HUES64 (cell line): ENCODE data around the gene MUC15.

Experiments used
- H3K27ac ChIP-seq: 2 replicates; pipeline ENCODE4 v1.7.0; 2013; ENCODE audit warnings: low read depth, low read length, inconsistent platforms
- H3K27me3 ChIP-seq: 2 replicates; pipeline ENCODE4 v1.6.1; 2013; ENCODE audit warnings: mild to moderate bottlenecking, low read length; ENCODE audit not compliant: insufficient read depth
- H3K36me3 ChIP-seq: 2 replicates; pipeline ENCODE4 v1.6.1; 2013; ENCODE audit warnings: mild to moderate bottlenecking, low read length; ENCODE audit not compliant: insufficient read depth
- H3K4me1 ChIP-seq: 2 replicates; pipeline ENCODE4 v1.6.1; 2013; ENCODE audit warnings: mild to moderate bottlenecking, low read length, moderate library complexity; ENCODE audit not compliant: insufficient read depth
- H3K4me3 ChIP-seq: 2 replicates; pipeline ENCODE4 v1.5.1; 2013; ENCODE audit warnings: mild to moderate bottlenecking, low read length, moderate library complexity
- H3K9ac ChIP-seq: 2 replicates; pipeline ENCODE4 v1.6.1; 2013; ENCODE audit warnings: mild to moderate bottlenecking, low read depth, low read length
- H3K9me3 ChIP-seq: 2 replicates; pipeline ENCODE4 v1.6.1; 2013; ENCODE audit warnings: low read depth, low read length; ENCODE audit not compliant: insufficient read depth
- WGBS: fragments of 150-250, 120-280 bp; methylation state at CpG from one replicate; pipeline ENCODE4 v1.1.7; 2013; ENCODE audit warnings: missing lambda C conversion rate; 5-methylcytosine and 5-hydroxymethylcytosine counted together

MUC15 gene

DNA sequence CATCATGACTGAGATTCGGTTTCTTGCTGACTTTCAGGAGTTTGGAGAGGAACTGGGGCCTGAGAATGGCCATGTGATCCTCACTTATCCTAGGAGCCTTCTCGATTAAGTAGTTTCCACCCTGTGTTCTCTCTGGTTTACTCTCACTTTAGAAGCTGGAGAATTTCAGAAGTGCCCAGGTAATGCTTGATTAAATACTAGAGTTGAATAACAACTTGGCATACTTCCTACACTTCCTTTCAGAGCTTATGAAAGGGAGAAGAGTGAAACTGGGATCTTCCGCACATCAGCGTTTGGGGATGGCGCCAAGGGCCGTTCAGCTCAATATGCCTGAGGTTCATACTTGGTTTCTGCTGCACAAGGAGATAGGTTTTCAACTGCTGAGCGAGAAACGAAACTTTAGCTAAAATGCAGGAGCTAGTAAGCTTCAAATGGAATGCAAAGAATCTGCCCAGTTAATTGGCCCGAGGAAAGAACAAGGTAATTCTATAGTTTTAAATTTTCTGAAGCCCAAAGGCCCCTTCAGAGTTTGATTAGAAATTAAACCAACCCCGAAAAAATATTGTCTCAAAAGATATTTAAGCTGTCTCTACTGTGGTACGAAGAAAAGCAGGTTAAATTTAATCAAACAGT, 823 bp upstream of the MUC15 start:
- peak overlapping the region; percentile 15; the same call in 1 of the 2 replicates for H3K27ac ChIP-seq
- H3K36me3 ChIP-seq = no peaks in the 10 kb centered on the region
- no peaks in the 10 kb centered on the region for H3K27me3 ChIP-seq
- 89% methylated on average over 11 of the region's 11 CpGs for WGBS
- H3K9ac ChIP-seq = no peak overlapping the region
- no peaks in the 10 kb centered on the region for H3K9me3 ChIP-seq
- peaks cover 19% of the 10 kb centered on the region for H3K4me1 ChIP-seq
- no peak overlapping the region for H3K4me3 ChIP-seq

DNA sequence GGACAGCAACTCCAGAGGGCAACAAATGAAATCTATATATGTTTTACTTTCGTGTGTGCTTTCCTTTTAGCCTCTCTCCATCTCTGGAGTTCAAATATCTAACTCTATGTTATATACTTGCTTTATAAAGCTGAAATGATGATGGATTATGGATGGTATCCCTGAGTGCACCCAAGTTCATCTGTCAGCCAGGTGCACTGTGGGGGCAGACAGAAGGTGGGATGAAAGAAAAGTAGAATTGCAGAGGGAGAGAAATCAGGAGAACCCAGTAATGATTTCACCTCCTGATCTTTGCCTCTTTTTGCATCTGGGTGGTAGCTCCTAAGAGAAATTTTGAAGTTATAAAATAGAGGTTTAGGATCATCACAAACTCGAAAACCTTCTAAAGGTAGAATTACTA, 2.4 kb downstream of the MUC15 start:
- Histone ChIP-seq H3K9me3 (no peaks in the 10 kb centered on the region), H3K4me1 (peaks cover 19% of the 10 kb centered on the region), H3K4me3 (no peak overlapping the region), H3K27me3 (no peaks in the 10 kb centered on the region), H3K36me3 (no peaks in the 10 kb centered on the region), H3K27ac (no peak overlapping the region), H3K9ac (no peak overlapping the region)
- WGBS = 75% methylated on average over 2 of the region's 2 CpGs

DNA sequence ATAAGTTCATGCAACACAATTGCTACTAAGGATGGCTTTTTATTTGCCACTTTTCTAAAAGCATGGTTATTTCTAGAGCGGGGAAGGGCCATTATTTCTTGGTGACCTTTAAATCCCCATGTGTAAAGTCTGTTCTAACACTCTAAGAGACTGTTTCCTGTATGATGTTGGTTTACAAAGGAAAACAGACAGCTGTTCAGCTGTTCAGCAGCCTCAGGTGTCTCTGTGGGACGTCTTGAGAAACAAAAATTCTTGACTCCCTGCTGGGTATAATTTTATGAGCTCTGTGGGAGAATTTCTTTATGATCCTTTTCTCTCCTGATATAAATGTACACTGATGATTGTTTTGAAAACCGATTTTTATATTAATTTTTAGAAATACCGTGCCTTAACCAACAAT, 13.9 kb downstream of the MUC15 start:
- 89% methylated on average over 2 of the region's 4 CpGs for WGBS
- H3K9me3 ChIP-seq = no peaks in the 10 kb centered on the region
- no peak overlapping the region for H3K27ac ChIP-seq
- no peaks in the 10 kb centered on the region for H3K27me3 ChIP-seq
- H3K4me3 ChIP-seq = no peak overlapping the region
- H3K4me1 ChIP-seq = no peaks in the 10 kb centered on the region
- no peaks in the 10 kb centered on the region for H3K36me3 ChIP-seq
- no peak overlapping the region for H3K9ac ChIP-seq

DNA sequence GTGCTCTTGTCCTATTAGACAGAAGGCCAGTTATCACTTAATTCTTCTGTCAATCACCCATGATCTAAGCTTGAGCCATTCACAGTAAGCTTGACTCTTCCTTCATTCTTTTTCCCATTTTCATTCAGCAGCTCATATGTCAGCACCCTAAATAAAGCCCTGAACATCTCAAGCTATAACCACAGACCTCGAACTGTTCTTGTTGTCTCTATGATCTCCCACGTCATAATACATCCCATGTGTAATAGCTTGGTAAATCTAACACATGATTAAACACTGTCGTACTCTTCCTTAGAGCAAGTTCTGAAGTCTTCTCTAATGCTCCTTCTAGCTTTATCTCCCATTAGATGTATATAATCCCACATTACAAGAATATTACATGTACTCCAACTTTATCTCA, 14.4 kb downstream of the MUC15 start:
- Histone ChIP-seq H3K27ac (no peak overlapping the region), H3K27me3 (no peaks in the 10 kb centered on the region), H3K36me3 (no peaks in the 10 kb centered on the region), H3K4me1 (no peaks in the 10 kb centered on the region), H3K9me3 (no peaks in the 10 kb centered on the region), H3K9ac (no peak overlapping the region), H3K4me3 (no peak overlapping the region)
- 63% methylated on average over 3 of the region's 3 CpGs for WGBS

DNA sequence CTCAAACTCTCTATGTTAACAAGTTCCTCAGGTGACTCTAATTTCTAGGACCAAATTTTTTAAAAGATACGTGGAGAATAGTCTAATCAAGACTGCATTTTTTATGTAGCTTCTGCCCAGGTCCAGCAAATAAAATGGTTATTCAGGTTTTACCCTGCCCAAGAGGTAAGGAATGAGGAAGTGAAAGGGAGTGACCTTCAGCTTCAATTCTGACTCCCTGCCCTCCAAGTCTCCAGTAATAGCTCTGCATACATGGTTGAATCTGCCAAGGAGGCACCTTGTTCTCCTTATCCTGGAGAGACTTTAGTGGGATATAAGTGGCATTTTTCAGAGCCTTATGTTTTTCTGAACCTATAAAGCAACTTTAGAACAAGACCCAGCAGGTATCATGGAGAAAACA, 15.5 kb downstream of the MUC15 start:
- Histone ChIP-seq H3K4me1 (no peaks in the 10 kb centered on the region), H3K27me3 (no peaks in the 10 kb centered on the region), H3K27ac (no peak overlapping the region), H3K36me3 (no peaks in the 10 kb centered on the region), H3K9me3 (no peaks in the 10 kb centered on the region), H3K4me3 (no peak overlapping the region), H3K9ac (no peak overlapping the region)
- 88% methylated on average over 1 of the region's 1 CpG for WGBS

- Histone ChIP-seq H3K4me3 (no peak overlapping the region), H3K36me3 (no peaks in the 10 kb centered on the region), H3K4me1 (no peaks in the 10 kb centered on the region), H3K9ac (no peak overlapping the region), H3K27me3 (no peaks in the 10 kb centered on the region), H3K9me3 (no peaks in the 10 kb centered on the region), H3K27ac (no peak overlapping the region)
- WGBS = 86% methylated on average over 5 of the region's 5 CpGs
Measured at GRCh38 chr11:26554455-26554854, 17.6 kb downstream of the MUC15 start.

GRCh38 chr11:26553182-26553581, 18.9 kb downstream of the MUC15 start:
- Histone ChIP-seq H3K9me3 (no peaks in the 10 kb centered on the region), H3K4me1 (no peaks in the 10 kb centered on the region), H3K9ac (no peak overlapping the region), H3K27me3 (no peaks in the 10 kb centered on the region), H3K4me3 (no peak overlapping the region), H3K27ac (no peak overlapping the region), H3K36me3 (no peaks in the 10 kb centered on the region)
- 27% methylated on average over 1 of the region's 2 CpGs for WGBS

- WGBS = no CpG with 5 or more reads among the region's 1 CpG
- Histone ChIP-seq H3K4me1 (no peaks in the 10 kb centered on the region), H3K27me3 (no peaks in the 10 kb centered on the region), H3K9me3 (no peaks in the 10 kb centered on the region), H3K9ac (no peak overlapping the region), H3K4me3 (no peak overlapping the region), H3K36me3 (no peaks in the 10 kb centered on the region), H3K27ac (no peak overlapping the region)
Measured at GRCh38 chr11:26551186-26551801, 20.8 kb downstream of the MUC15 start.

DNA sequence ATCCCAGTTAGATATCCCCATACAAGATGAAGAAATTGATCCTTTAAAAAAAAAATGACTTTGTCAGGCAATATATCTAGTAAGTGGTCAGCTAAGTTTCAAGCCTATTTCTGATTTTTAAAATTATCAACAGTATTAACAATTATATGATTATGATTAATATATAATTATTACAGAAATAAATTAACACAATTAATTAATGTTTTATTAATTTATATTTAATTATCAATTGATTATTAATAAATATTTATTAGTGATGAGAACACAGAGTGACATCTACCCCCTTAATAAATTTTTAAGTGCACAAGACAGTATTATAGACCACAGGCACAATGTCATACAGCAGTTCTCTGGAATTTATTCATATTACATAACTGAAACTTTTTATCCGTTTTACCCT, 22.0 kb downstream of the MUC15 start:
- Histone ChIP-seq H3K36me3 (no peaks in the 10 kb centered on the region), H3K4me3 (no peak overlapping the region), H3K27ac (no peak overlapping the region), H3K4me1 (no peaks in the 10 kb centered on the region), H3K9me3 (no peaks in the 10 kb centered on the region), H3K27me3 (no peaks in the 10 kb centered on the region), H3K9ac (no peak overlapping the region)
- whole genome bisulfite sequencing = 60% methylated on average over 1 of the region's 1 CpG

GRCh38 chr11:26549176-26549575, 22.9 kb downstream of the MUC15 start:
- Histone ChIP-seq H3K36me3 (no peaks in the 10 kb centered on the region), H3K4me1 (no peaks in the 10 kb centered on the region), H3K27ac (no peak overlapping the region), H3K4me3 (no peak overlapping the region), H3K9me3 (no peaks in the 10 kb centered on the region), H3K27me3 (no peaks in the 10 kb centered on the region), H3K9ac (no peak overlapping the region)
- 50% methylated on average over 2 of the region's 2 CpGs for WGBS

DNA sequence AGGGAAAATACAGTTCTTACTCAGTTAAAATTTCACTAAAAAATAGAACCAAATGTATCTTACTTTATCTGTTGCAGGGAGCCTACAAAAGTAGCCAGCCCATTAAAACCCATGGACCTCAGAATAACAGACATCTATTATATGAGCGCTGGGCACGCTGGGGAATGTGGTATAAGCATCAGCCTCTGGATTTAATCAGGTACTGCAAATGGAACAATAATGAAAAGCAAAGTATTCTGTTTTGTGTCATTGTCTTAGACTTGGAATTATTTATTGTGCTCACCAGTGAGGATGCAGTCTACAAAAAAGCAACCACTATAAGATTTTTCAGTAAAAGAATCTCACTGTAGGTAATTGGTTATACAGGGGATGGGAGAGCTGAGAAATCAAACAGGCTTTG, 30.2 kb downstream of the MUC15 start:
- no peaks in the 10 kb centered on the region for H3K36me3 ChIP-seq

DNA sequence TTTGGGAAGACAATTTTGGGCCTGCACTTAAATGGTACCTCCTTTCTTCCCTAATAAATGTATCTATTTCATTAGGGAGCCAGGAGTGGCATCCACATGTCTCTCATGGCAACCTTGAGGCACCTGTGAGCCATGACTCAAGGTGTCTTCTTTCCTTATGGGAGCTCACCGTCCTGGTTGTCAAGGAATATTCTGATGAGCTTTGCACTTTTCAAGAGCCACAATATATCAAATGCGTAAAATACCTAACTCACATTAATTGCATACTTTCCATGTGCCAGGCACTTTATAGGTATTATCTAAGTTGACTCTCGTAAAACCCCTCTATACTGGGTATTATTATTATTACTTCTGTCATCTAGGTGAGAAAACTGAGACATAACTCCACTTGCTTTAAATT, 32.5 kb downstream of the MUC15 start:
- Histone ChIP-seq H3K36me3 (no peaks in the 10 kb centered on the region), H3K27ac (no peak overlapping the region), H3K9ac (no peak overlapping the region), H3K27me3 (no peaks in the 10 kb centered on the region), H3K4me1 (no peaks in the 10 kb centered on the region; the same call in 1 of the 2 replicates), H3K9me3 (no peaks in the 10 kb centered on the region), H3K4me3 (no peak overlapping the region)
- 93% methylated on average over 2 of the region's 3 CpGs for WGBS

More for the DNA sequence above, 30.2 kb downstream of the MUC15 start:
- Histone ChIP-seq H3K27ac (no peak overlapping the region), H3K9me3 (no peaks in the 10 kb centered on the region), H3K9ac (no peak overlapping the region), H3K27me3 (no peaks in the 10 kb centered on the region), H3K4me3 (no peak overlapping the region), H3K4me1 (no peaks in the 10 kb centered on the region; the same call in 1 of the 2 replicates)
- WGBS = 100% methylated on average over 2 of the region's 2 CpGs
